HG03159 (cell line): Measurements from ENCODE around the gene EPHB1.

Experiments used
- ATAC-seq: cut with Tn5 transposase; IDR thresholded peaks from one replicate; pipeline ENCODE4 v1.9.1; 2021; ENCODE audit warnings: mild to moderate bottlenecking, moderate library complexity; ENCODE audit not compliant: unreplicated experiment

EPHB1 gene

DNA sequence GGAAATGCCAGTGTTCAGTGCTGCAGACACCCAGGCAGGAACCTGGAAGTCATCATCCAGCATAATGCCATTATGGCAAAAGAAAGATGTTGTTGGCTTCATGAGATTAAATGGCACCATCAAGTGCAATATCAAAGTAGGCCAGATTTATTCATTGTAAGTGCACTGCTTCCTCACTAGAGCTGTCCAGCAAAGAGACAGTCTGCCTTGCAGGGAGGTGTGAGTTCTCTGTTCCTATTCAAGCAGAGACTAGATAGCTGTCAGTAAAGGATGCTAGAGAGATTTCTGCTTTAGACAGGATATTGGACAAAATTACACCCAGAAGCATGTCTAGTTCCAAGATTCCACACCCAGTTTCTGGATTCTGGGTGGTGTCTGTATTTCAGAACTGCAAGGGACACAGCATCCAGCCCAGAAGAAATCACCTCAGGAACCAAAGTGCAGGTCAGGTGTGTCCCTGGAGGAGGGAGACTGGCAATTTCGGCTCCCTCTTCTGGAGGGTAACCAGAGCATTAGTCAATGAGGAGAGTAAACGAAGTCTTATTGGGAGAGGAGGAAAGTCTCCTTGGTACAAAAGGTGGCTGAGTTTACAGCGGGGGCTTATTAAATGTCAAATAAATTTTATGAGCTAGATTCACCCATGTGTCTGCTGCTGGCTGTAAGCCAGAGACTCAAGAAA is 377.3 kb downstream of the EPHB1 start:
- no peak for ATAC-seq

DNA sequence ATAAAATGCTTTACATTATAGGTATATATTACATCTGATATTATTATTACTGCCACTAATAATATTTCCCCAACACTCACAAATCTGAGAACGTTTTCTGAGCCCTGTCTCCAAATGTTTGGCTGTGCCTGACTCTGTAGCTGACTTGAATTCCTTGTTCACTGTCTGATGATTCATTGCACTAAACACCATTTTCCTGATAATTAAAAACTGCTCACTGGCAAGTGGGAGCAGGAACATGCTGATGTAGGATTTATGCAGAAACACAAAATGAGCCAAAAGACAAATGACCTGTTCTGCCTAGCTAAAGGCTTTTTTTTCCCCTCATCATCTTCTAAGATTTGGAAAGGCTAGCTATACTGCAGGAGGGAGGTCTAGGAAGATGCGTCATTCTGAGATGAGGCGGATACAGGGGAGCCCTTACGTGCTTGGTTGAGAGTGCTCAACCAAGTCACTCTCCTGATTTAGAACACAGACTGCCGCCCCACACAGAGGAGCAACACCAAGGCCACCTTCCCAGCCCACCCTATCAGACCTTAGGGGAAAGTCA is 380.7 kb downstream of the EPHB1 start:
- no peak for ATAC-seq

DNA sequence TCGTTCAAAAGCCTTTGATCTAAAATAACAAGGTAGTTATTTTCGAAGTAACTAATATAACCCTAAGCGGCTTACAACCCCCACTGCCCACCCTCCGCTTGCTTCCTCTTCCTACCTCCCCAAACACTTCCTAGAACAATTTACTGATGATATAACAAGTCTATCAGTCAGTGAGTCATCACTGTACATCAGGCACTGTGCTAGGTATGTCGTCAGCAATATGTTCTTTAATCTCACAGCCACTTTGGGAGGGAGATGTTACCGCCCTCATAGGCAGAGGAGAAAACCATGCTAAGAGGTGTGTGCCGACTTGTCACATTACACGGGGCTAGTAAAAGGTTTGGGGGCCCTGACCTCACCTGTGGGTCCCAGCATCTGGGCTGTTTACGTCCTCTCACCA is 381.8 kb downstream of the EPHB1 start:
- ATAC-seq: no peak

DNA sequence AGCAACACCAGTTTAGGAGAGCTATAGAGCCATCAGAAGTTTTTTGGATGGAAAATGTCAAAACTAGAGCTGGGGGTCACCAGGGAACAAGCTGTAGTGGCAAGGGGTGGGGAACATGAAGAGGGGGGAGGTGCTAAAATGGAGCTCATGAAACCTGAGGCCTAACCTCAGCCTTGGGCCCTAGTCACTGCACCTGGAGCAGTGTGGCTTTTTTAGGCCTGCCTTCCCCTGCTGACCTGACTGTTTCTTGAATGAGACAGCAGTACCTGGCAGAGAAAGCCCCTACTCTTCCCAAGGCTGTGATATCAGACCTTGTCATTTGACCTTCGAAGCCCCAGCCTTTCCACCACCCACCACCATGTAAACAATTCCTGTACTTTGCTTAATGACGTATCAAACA is 383.5 kb downstream of the EPHB1 start:
- no peak for ATAC-seq

DNA sequence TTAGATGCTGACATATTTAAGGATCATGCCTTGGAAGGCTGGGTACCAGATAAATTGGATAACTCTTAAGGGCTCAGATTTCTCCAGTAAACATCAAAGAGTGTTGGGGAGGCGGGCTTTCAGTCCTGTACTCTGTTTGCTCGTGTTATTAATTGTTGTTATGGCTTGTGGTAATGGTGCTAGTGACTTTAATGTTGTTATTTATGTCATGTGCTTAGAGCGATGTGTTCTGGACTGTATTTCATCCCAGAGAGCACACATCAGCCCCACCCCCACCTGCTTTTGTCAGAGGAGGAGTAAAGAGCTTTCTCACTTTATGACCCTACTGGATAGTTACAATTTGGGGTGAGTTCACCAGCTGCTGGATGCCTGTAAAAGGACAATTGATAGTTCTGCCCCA is 386.3 kb downstream of the EPHB1 start:
- no peak for ATAC-seq

DNA sequence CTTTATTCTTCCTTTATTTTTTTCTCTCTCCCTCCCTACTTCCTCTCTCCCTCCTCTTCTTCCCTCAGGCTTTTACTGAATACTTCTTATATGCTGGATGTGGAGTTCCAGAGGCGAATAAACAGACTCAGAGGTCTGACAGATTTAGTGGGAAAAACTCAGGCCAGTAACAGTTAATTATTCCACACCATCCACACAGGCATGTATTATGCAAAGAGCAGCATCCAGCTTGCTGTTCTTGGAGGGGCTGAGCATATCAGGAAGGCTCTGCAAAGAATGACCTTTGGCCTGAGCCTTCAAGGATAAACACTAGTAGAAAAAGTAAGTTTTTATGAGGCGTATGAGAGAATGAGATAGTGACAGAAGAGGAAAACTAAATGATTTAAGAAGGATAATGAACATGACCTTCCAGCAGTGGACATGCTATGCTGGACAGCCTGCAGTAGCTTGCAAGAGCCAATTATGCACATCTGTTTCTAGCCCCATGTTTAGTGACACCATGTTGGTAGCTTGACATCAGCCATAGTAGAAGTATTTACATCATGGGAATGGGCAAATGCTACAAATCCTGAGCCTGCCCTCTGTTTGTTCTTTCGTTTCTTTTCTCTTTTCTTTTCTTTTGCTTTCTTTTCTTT is 387.4 kb downstream of the EPHB1 start:
- ATAC-seq: no peak

DNA sequence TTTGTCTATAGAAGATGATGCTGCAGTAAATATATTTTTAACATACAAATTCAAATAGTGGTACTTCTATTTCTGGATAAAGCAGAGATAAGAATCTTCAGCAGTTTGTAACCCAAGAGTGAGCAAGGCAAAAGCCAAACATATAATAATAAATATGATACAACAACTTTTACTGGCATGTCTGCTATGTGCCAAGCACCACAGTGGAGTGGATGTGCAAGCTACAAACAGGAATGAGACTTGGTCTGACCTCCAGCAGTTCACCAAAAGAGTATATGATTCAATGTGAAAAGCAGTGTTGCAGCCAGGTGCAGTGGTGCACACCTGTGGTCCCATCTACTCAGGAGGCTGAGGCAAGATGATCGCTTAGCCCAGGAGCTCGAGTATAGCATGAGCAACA is 395.6 kb downstream of the EPHB1 start:
- ATAC-seq: no peak

DNA sequence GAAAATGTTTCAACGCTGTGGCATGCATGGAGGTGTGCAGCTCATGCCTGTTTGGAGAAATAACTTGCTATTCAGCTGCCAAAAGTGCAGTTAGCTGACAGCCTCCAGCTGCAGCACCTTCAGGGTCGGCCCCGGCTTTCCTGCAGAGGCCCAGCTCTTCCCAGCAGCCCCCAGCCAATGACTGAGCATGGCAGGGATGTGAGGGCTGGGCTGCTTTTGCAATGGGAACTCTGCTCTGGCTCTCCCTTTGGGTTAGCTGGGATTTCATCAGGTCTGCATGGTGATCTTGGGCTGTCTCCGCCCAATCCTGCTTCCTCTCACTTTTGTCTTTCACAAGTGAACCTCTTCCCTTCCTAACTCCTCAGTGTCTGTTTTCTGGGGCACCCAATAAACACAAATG is 396.6 kb downstream of the EPHB1 start:
- ATAC-seq: no peak

DNA sequence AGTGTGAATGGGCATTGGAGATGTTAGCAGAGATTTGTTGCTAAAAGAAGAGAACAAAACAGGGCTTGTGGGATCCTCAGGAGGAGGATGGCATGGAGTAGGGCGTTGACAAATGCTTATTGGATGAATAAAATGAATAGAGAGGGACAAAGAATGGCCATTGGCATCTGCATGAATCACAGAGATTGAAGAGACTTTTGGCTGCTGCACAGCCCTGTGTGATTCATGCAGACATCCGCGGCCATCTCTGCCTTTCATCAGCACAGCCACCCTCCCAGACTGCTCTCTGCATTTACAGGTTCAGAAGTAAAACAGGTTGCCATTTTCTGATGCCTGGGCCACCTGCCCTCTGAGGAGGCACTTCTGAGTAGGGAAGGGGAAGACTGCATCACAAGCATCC is 397.9 kb downstream of the EPHB1 start:
- ATAC-seq: no peak

DNA sequence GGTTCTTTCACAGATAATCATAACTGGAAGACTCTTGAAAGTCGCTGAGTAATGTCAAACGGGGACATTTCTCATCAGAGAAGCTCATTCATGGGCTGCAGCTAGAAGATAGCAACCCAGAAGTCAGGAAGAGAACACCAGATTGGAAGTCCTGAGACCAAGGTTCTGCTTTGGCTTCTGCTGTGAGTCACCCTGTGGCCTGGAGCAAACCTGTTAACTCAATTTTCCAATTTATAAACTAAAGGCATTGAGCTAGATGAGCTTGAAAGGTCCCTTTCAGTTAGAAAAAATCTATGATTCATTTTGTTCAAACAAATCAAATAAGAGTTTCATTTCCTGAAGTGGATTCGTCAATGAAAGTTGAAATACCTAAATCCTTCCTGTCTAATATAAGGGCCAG is 402.2 kb downstream of the EPHB1 start:
- ATAC-seq: peak; percentile 47

DNA sequence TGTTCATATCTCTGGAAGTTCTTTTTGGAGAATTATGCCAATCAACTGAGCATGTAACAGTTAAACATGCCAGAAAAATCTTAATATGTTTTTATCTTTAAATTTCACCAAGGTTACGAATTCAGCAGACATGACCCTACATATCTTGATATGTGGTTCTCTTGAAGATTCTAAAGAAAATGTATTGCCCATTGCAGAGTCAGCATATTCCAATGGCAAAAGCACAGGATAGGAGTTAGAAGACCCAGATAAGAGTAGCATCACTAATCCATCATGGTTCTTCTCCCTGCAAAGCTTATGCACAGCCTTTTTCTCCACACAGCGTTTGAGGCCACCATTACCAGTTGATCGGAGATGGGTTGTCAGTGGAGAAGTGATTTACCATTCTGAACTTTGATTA is 402.8 kb downstream of the EPHB1 start:
- ATAC-seq: no peak

DNA sequence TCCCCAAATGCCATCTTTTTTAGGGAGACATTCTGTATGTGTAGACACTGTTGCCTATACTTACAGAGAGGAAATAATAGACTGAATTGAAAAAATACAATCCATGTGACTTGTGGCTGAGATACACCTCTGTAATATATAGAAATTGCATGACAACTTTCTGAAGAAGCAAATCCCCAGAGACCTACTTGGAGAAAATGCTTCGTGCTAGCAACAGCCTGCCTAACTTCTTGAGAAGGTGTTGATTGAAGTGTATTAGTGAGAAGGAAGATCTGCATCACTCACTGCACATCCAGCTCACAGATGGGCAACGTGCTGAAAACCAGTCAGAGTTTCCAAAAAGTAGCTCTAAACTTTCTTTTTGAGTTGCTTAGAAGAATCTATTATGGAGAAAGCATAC is 404.1 kb downstream of the EPHB1 start:
- ATAC-seq: no peak

DNA sequence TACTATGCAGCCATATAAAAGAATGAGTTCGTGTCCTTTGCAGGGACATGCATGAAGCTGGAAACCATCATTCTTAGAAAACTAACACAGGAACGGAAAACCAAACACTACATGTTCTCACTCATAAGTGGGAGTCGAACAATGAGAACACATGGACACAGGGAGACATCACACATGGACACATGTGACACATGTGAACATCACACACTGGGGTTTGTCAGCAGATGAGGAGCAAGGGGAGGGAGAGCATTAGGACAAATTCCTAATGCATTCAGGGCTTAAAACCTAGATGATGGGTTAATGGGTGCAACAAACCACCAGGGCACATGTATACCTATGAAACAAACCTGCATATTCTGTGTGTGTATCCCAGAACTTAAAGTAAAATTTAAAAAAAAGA is 408.0 kb downstream of the EPHB1 start:
- no peak for ATAC-seq

DNA sequence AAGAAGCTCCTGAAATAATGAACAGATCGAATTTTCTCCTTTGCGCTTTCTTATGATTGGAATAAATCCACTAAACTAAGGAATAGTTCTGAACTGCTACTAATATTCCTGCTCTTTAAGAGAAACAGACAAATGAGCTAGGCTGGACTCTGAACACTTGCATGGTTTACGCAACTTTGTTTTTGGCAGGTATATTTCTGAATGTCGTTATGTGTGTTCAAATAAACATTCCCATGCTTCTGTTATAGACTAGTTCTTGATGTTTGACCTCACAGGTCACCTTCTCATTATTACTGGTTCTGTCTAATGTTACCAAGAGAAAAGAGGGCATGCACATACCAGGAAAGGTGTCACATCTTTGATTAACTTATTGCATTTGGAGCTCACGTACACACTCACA is 418.2 kb downstream of the EPHB1 start:
- ATAC-seq: no peak

DNA sequence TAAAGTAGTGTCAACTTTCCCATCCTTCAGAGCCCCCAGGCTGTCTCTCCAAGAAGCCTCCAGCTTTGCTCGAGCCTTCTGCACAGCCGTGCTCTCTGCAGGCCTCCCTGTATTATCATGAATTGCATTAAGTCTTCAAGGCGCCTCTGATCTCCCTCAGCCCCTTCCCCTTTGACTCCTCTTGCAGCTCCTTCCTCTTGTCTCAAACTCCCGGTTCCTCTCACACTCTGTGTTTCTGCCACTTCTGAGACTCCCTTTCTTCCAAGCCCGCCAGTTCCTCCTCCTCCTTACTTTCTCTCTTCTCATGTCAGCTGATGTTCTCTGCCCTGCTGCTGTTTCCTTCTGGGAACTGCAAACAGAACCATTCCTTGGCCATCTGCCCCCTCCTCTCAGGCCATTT is 418.8 kb downstream of the EPHB1 start:
- ATAC-seq: no peak

DNA sequence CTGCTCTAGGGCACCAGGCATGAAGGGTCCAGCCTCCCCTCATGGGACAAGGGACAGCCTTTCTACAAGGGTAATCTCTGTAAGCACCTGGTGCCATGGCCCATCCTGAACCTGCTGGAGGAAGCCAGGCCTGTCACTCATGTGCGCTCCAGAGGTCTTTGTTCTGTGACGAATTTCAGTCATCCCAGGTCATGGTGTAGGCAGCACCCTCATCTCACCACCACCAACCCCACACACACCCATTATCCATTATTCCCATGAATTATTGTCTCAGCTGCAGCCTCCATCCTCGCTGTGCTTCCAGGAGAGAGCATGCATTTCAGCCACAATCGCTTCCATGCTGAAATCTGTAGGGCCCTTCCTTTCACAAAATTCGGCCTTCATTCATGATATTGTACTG is 419.3 kb downstream of the EPHB1 start:
- no peak for ATAC-seq

DNA sequence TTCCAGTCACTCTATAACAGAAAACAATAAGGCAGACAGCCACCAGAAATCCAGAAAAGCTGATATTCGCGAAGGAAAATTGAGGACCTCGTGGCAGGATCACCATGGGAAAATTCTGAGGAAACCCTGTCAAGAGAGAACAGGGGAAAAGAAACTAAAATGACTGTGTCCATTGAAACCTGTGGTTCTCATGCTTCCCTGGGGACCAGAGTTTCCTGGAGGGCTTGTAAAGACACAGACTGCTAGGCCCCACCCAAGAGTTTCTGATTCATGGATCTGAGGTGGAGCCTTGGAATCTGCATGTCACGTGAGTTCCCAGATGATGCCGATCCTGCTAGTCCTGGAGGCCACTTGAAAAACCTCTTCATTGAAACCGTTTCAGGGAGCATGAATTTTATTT is 420.5 kb downstream of the EPHB1 start:
- no peak for ATAC-seq

DNA sequence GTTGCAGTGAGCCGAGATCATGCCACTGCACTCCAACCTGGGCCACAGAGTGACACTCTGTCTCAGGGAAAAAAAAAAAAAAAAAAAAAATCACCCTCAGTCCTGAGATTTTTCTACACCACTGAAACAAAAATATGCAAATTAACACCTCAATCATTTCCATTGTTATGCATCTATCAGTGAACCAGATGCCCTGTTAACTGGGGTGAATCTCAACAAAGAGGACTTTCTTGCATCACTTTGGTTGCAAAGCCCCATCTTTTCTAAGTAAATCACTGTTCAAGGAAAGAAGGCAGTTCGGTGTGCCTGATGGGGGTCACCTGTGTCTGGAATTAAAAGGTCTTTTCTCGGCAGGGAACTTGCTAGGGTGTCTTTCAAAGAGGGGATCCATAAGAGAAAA is 421.6 kb downstream of the EPHB1 start:
- ATAC-seq: no peak

DNA sequence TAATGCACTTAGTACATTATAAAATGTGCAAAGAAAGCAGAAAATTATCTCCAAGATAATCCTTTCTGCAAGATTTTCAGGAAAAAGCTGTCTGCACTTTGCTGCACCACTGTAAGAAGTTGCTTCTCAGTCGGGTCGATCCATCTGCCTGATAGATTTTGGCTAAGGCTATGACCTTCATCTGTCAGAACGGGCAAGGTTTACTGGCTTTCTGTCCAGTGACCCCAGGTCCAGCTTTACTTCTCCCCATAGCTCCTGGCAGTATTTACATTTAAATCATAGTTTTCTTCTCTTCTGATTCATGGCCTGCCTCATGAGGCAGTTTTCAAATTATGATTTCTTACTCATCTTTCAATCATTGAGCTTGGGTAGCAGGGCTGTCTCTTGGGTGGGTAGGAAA is 422.7 kb downstream of the EPHB1 start:
- no peak for ATAC-seq

DNA sequence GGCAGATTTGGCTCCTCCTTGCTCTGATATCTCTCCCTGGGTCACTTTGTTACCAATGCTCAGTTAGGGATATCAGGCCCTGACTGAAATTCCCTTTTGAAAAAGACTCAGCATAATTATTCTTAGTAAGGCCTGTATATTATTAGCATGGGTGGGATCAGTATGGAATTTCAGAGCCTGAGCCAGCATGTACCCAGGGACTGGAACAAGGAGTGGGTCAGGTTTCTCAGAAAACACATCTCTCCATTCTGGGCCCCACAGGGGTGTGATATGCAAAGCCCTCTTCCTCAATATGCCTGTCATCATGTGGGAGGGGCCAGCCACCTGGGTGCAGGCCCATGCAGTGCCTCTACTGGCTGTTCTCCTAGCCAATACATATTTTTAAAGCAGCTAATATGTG is 423.2 kb downstream of the EPHB1 start:
- no peak for ATAC-seq

DNA sequence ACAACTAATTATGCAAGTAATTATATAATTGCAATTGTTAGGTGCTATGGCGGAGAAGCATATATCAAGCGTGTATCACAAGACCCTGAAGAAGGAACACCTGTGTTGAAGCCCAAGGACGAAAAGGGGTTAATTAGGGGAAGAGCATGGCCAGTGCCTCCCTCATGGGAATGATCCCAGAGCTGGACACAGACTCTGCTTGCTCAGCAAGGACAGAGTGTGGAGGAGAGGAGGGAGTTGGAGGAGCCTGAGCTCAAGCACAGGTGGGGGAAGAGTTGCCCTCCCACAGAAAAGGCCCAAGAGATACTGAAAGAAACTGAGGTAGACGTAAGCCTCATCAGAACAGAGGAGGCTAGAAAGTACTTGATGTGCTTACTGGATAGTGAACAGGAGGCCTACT is 423.7 kb downstream of the EPHB1 start:
- no peak for ATAC-seq

DNA sequence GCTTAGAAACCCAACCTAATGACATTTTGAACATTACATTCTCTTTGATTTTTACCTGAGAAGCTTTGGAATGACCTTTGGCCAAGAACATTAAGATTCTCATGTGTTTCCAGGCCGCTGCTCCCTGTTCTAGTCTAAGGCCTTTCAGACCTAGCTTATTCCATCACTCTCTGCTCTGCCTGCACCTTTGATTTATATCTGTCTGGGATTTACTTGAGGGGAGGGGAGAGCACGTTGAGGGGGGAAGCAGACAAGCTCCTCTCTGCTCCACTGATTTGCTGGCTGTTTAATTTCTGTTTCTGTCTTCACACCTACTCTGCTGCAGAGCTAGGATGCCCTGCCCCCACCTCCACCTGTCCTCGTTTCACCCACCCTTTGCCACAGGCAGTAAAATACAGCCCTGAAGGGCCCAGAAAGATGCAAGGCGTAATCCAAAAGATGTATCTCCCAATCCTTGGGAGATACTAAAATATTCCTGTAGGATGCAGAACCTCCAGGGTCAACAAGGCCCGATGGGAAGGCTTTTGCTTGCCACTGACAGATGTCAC is 429.8 kb downstream of the EPHB1 start:
- ATAC-seq: no peak
